Measurements from ENCODE around the gene CBX8.

The CBX8 gene

DNA sequence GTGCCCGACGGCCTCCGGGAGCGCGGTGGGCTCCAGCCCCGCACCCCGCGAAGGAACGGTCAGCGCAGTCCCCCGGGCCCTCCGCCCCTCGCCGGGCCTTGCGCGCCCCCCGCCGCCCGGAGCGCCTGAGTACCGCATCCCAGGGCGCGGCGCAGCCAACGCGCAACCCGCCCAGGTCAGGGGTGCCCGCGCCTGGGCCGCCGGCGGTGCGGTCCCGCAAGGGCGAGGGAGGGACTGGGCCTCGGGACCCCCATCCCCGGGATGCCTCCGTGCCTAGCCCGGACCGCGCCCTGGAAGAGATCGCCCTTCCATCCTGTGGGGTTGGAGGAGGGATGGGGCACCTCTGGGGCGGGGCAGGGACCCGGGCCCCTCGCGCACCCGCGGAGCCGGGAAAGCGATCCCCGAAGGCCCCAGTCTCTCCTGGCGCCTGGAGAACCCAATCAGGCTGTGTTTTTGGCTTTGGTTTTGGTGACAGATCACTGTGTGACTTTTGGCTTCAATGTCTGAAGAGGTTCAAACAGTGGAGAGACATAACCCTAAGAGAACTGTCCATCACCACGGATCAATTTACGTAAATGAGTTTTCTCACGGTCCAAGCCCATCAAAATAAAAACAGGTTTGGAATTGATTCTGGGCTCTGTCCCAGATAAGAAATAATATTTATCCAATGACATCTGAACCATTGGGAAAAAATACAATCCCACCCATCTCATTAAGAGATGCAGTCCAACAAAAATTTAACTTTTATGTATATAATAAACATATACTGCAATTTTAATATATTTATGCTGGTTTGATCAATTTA is 48.4 kb downstream of the CBX8 start:
- no peak for DNase-seq

- DNase-seq = no peak
These were observed 49.2 kb downstream of the CBX8 start for GRCh38 chr17:79747508-79748294.

GRCh38 chr17:79746889-79747507 is 49.9 kb downstream of the CBX8 start:
- DNase-seq = no peak

- no peak for DNase-seq
These were observed 51.2 kb downstream of the CBX8 start for GRCh38 chr17:79745641-79746105.

DNA sequence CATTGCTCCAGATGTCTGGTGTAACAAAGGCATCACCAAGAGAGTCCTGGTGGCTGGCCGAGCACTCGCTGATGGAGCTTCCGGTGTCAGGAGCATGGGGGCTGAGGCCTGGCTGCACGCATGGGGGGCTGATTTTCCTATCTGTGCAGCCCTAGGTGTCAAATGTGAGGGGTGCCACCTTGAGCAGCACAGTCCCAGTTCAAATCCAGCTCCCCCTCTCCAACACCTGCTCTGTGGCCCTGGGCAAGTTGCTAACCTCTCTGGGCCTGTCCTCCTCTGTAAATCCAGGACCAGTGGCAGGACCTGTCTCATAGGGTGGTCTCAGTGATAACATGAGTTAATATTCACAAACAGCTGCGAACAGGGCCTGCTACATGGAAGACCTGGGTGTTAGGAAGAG is 53.3 kb downstream of the CBX8 start:
- DNase-seq = no peak

DNA sequence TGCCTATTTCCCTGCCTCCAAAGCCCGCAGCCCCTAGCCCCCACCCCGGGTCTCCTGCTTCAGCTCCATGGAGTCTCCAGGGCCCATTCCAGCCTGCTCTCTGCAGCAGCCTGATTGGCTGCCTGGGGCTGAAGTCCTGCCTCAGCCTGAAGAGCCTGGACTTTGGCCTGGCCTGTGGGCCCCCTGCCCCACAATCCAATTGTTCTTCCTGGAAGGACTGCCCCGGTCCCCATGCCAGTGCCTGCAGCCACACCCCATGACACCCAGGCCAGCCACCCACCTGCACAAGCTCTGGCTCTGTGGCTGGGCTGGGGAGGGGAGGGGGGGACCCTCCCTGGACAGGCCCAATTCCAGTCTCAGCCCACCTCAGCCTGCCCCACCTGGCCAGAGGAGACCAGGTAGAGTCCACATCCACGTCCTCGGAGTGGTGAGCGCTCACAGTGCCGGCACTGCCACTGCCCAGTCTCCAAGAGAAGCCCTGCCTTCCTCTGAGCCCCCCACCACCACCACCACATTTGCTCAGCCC is 53.9 kb downstream of the CBX8 start:
- no peak for DNase-seq

GRCh38 chr17:79742589-79742918 is 54.3 kb downstream of the CBX8 start:
- no peak for DNase-seq
